Measurements from ENCODE around the gene ITGBL1. TPM values are rescaled to one million over a fixed set of nuclear protein-coding genes. Genes with fewer than 3 reads are reported as not detected.

The ITGBL1 gene
- total RNA-seq, 2 donors from 2014 or later, result not detected

- no peaks in the 10 kb centered on the region for H3K36me3 Mint-ChIP-seq
- ATAC-seq (no peak), DNase-seq (ENCODE audit: low spot score in 2 of 2) (no peak)
- no peak overlapping the region for H3K27ac Mint-ChIP-seq
- no peaks in the 10 kb centered on the region for H3K9me3 Mint-ChIP-seq
These were observed 302.9 kb downstream of the ITGBL1 start for GRCh38 chr13:101755228-101755887.

- Mint-ChIP-seq H3K9me3 (no peaks in the 10 kb centered on the region), H3K27ac (no peak overlapping the region), H3K36me3 (no peaks in the 10 kb centered on the region)
- ATAC-seq (peak in 1 of 2 donors; percentile 48), DNase-seq (ENCODE audit: low spot score in 2 of 2) (no peak)
These were observed 305.1 kb downstream of the ITGBL1 start for GRCh38 chr13:101757446-101758039.

- Mint-ChIP-seq H3K9me3 (peaks cover 0 to 1% of the 10 kb centered on the region in 2 donors), H3K27ac (no peak overlapping the region), H3K36me3 (no peaks in the 10 kb centered on the region)
- DNase-seq (ENCODE audit: low spot score in 2 of 2), result no peak
- no peak for ATAC-seq
These were observed 310.7 kb downstream of the ITGBL1 start for GRCh38 chr13:101763191-101763590.

Other genes with a start within 250 kb of the ITGBL1 start
- not detected for gene NALCN, start 36.2 kb upstream of the ITGBL1 start, total RNA-seq

All from activated naive CD4-positive, alpha-beta T cell treated with anti-CD3 and anti-CD28 coated beads, Interleukin-2, amount 50 U/mL, for 72 hours (primary cell).